ENCODE measurements around the gene LRRK1.
A peak's percentile ranks its signal among the peaks of the same experiment; 100 is the strongest.

The LRRK1 gene

DNA sequence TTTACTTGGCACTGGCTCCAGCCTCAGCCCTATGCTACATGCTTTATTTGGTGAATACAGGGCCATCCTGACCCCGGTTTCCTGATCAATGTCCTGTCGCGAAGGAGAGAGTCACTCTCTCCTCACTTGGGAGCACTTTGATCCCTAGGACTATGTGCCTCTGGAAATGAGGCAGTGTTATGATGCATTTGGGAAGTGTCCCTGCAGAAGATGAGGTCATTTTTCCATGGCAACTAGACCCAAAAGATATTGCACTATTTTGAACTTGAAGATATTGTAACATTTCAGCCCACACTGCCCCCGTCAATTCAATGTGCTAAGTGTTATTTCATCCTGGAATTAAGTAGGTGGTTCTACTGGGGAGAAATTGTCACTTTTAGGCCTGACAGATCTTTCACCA is 68.0 kb downstream of the LRRK1 start:
- H3K27ac ChIP-seq = peak overlapping the region; percentile 92
- TF ChIP-seq, protein P1, sequence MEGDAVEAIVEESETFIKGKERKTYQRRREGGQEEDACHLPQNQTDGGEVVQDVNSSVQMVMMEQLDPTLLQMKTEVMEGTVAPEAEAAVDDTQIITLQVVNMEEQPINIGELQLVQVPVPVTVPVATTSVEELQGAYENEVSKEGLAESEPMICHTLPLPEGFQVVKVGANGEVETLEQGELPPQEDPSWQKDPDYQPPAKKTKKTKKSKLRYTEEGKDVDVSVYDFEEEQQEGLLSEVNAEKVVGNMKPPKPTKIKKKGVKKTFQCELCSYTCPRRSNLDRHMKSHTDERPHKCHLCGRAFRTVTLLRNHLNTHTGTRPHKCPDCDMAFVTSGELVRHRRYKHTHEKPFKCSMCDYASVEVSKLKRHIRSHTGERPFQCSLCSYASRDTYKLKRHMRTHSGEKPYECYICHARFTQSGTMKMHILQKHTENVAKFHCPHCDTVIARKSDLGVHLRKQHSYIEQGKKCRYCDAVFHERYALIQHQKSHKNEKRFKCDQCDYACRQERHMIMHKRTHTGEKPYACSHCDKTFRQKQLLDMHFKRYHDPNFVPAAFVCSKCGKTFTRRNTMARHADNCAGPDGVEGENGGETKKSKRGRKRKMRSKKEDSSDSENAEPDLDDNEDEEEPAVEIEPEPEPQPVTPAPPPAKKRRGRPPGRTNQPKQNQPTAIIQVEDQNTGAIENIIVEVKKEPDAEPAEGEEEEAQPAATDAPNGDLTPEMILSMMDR (conservative IDR thresholded peaks at IDR 0.05) = no peak

DNA sequence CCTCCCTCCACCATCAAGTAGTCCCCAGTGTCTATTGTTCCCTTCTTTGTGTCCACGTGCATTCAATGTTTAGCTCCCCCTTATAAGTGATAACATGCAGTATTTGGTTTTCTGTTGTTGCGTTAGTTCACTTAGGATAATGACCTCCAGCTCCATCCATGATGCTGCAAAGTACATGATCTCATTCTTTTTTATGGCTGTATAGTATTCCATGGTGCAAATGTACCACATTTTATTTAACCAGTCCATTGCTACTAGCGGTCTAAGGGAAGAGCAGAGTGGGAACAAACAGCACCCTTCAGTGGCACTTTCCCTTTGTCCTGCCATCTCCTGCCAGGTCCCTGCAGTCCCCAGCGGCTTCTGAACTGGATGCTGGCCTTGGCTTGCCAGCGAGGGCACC is 69.1 kb downstream of the LRRK1 start:
- H3K27ac ChIP-seq = no peak overlapping the region
- TF ChIP-seq, protein P1 (conservative IDR thresholded peaks at IDR 0.05) = no peak

DNA sequence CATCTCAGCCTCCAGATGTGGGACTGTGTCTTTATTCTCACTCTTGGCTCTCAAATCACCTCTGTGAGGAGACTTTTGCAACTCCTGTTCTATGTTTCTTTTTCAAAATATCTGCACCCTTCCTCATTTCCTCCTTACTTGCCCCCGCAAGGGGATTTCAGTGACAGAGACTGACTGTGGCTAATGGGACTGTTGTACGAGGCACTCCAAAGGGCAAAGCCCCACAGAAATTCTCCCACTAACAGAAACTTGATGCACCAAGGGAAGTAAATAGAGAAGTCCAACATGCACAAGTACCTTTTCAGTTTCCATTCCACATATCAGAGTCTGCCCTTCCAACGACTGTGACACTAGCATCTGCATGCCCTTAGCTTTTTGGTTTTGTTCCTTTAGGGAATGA is 69.7 kb downstream of the LRRK1 start:
- TF ChIP-seq, protein P1 (conservative IDR thresholded peaks at IDR 0.05) = no peak
- no peak overlapping the region for H3K27ac ChIP-seq

DNA sequence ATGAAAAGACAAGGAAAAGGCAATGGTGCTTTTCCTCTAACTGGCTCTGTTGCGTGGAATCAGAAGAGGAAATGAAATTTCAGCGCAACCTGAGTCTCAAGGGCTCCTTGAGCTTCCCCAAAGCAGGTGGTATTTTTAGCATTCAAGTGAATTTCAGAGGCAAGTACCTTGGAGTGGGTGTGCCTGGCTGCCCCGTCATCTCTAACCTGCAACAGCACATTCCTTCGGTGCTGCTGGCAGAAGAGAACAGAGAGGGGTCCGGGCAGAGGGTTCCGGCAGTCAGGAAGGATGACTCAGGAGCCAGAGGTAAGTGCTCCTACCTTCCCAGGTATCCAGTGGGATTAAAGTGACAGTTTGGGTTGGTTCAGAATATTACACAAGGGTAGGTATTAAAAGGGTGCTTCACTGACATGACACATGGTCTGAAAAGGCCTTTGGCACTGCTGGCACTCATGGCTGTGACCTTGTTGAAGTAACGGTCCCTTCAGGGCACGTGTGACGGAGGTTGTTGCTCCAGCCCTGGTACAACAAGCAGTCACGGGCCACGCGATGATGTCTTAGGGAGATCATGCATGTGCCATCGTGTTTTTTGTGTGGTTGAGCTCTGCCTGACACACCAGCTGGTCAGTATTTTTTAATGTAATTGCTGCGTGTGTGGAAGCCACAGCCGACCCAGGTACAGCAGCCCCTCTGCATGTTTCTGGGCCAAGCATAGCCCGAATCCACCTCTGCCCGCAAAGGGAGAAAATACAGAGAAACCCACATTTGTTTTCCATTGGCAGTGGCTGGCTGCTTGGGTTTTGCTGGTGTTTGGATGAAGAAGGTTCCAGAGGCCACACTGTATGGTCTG is 75.7 kb downstream of the LRRK1 start:
- TF ChIP-seq, protein P1 (conservative IDR thresholded peaks at IDR 0.05) = no peak
- H3K27ac ChIP-seq = no peak overlapping the region

DNA sequence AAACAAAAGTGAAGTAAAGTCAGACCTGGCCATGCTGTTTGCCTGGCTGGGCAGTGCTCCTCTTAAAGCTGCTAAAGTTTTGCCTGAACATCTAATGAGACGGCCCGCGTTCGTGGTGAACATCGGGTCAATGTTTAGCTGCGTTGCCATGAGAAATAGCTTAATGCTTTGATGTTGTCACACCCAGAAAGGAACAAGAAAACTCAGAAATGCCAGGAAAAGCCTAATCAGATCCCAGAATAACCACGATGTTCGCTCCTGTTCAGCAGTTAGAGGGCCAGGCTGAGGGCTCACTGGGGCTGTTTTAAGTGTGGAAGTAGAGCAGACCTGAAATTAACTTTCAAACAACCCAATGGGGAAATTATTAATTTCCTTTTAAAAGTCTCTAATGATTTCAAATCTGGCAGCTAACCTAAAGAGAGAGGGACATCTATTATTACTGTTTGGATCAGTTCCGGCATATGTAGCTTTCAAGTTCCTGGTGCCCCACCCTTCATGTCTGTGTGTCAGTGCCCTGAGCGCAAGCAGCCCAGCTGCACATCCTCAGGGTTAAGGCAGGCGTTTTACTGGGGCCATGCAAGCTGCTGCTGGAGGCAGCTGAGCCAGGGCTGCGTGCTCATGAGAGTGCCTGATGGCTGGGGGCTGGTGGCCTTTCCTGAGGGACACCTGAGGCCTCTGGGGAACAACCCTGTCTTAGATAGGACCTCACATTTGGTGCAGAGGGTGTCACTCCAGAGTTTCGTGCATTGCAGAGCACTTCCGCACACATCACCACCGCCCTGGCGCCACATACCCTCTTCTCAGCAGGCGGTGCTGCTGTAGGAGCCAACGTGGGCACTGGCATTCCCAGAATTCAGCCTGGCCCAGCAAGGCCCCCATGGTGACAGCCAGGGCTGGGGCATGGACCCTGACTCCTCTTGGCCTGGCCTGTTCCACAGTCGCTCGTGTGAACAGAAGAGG is 76.6 kb downstream of the LRRK1 start:
- TF ChIP-seq, protein P1 (conservative IDR thresholded peaks at IDR 0.05) = no peak
- no peak overlapping the region for H3K27ac ChIP-seq

DNA sequence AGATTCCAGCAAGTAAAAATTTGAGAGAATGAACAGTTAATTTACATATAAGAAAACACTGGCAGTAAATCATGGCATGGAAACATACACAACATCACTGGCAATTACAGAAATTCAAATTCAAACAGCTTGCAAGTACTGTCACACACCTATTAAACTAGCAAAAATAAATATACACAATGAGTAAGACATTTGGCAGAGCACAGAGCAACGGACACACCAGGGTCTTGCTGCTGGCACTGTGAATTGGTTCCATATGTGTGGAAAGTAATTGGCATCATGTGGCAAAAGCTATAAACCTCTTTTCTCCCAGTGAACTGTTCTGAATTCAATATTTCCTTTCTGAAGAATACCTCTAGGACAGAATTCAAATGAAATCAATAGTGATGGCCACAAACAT is 78.3 kb downstream of the LRRK1 start:
- TF ChIP-seq, protein P1 (conservative IDR thresholded peaks at IDR 0.05) = no peak
- peak overlapping the region; percentile 1; the same call in 1 of the 2 replicates for H3K27ac ChIP-seq

DNA sequence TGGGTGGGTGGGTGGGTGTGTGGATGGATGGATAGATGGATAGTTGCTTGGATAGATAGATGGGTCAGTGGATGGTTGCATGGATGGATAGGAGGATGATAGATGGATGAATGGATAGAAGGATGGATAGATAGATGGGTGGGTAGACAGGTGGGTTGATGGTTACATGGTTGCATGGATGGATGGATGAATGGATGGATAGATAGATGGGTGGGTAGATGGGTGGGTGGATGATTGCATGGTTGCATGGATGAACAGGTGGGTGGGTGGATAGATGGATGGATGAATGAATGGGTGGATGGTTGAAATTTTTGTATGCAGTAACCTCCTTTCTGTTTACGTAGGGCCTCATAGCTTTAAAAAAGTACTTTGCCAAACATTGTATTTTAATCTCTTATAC is 79.5 kb downstream of the LRRK1 start:
- H3K27ac ChIP-seq = no peak overlapping the region
- TF ChIP-seq, protein P1 (conservative IDR thresholded peaks at IDR 0.05) = no peak

Data from VCaP (cell line).